HG02981 (cell line): Measurements from ENCODE around the gene DDX1.
"Not testable (repeated sequence)": the region's sequence is repeated elsewhere in the genome, so short reads cannot be mapped to it uniquely, and the experiment has no call there.

Experiments used
- ATAC-seq: cut with Tn5 transposase; IDR thresholded peaks from one replicate; pipeline ENCODE4 v1.9.1; 2021; ENCODE audit warnings: mild to moderate bottlenecking, moderate library complexity; ENCODE audit not compliant: unreplicated experiment

Gene DDX1

GRCh38 chr2:15591692-15592463 lies at the start of gene DDX1:
DDX1 (plus strand) TSS chr2:15591868; CDS start chr2:15591934, 66 bp downstream.
- ATAC-seq: peak; percentile 91

GRCh38 chr2:15542269-15542668 lies 49.4 kb upstream of the DDX1 start:
- ATAC-seq: not testable (repeated sequence)

GRCh38 chr2:15543053-15543452 lies 48.6 kb upstream of the DDX1 start:
- no peak for ATAC-seq

- no peak for ATAC-seq
Observed at GRCh38 chr2:15543541-15543940, 48.1 kb upstream of the DDX1 start.

- ATAC-seq: no peak
Observed at GRCh38 chr2:15544227-15544626, 47.4 kb upstream of the DDX1 start.

- ATAC-seq: no peak
Observed at GRCh38 chr2:15546297-15547098, 45.2 kb upstream of the DDX1 start.

GRCh38 chr2:15547115-15547876 lies 44.4 kb upstream of the DDX1 start:
- no peak for ATAC-seq

- no peak for ATAC-seq
Observed at GRCh38 chr2:15548974-15549373, 42.7 kb upstream of the DDX1 start.

GRCh38 chr2:15553519-15553918 lies 38.1 kb upstream of the DDX1 start:
- ATAC-seq: no peak

- ATAC-seq: no peak
Observed at GRCh38 chr2:15553951-15554350, 37.7 kb upstream of the DDX1 start.

GRCh38 chr2:15554525-15555218 lies 37.0 kb upstream of the DDX1 start:
- no peak for ATAC-seq

GRCh38 chr2:15555760-15556193 lies 35.9 kb upstream of the DDX1 start:
- ATAC-seq: no peak

GRCh38 chr2:15556311-15556930 lies 35.2 kb upstream of the DDX1 start:
- ATAC-seq: no peak

GRCh38 chr2:15557887-15558311 lies 33.8 kb upstream of the DDX1 start:
- ATAC-seq: no peak

- ATAC-seq: no peak
Observed at GRCh38 chr2:15559379-15560139, 32.1 kb upstream of the DDX1 start.

GRCh38 chr2:15560140-15560987 lies 31.3 kb upstream of the DDX1 start:
- peak; percentile 41 for ATAC-seq

GRCh38 chr2:15560988-15561573 lies 30.6 kb upstream of the DDX1 start, which contains the start of gene NBAS:
NBAS (minus strand) TSS chr2:15561334; CDS start chr2:15561304, 30 bp downstream.
- peak; percentile 80 for ATAC-seq
